ENCODE measurements around the gene GTF2IRD1.
"Not testable (repeated sequence)": the region's sequence is repeated elsewhere in the genome, so short reads cannot be mapped to it uniquely, and the experiment has no call there.

Gene GTF2IRD1

GRCh38 chr7:74495112-74496086, 41.7 kb downstream of the GTF2IRD1 start:
- no peaks in the 10 kb centered on the region for H3K9me3 ChIP-seq (ENCODE audit: control insufficient read depth, insufficient read depth, low read length)
- H3K27me3 ChIP-seq (ENCODE audit: control insufficient read depth, insufficient read depth, low read length): no peaks in the 10 kb centered on the region
- peak overlapping the region; percentile 29 for H3K27ac ChIP-seq (ENCODE audit: low read depth, low read length)
- no peak overlapping the region for H3K4me3 ChIP-seq (ENCODE audit: low read depth, low read length)
- no peaks in the 10 kb centered on the region for H3K4me1 ChIP-seq (ENCODE audit: control insufficient read depth, insufficient read depth, low read length)
- H3K9ac ChIP-seq (ENCODE audit: low read depth, low read length): no peak overlapping the region
- H3K36me3 ChIP-seq (ENCODE audit: control insufficient read depth, insufficient read depth, low read length): no peaks in the 10 kb centered on the region

- Histone ChIP-seq H3K4me3 (ENCODE audit: low read depth, low read length) (no peak overlapping the region), H3K27ac (ENCODE audit: low read depth, low read length) (no peak overlapping the region), H3K4me1 (ENCODE audit: control insufficient read depth, insufficient read depth, low read length) (no peaks in the 10 kb centered on the region), H3K36me3 (ENCODE audit: control insufficient read depth, insufficient read depth, low read length) (no peaks in the 10 kb centered on the region), H3K9me3 (ENCODE audit: control insufficient read depth, insufficient read depth, low read length) (no peaks in the 10 kb centered on the region), H3K9ac (ENCODE audit: low read depth, low read length) (no peak overlapping the region), H3K27me3 (ENCODE audit: control insufficient read depth, insufficient read depth, low read length) (no peaks in the 10 kb centered on the region)
These were observed 42.6 kb downstream of the GTF2IRD1 start for GRCh38 chr7:74496272-74496671.

GRCh38 chr7:74496773-74497172, 43.1 kb downstream of the GTF2IRD1 start:
- not testable (repeated sequence) for H3K4me1 ChIP-seq (ENCODE audit: control insufficient read depth, insufficient read depth, low read length); H3K27me3 ChIP-seq (ENCODE audit: control insufficient read depth, insufficient read depth, low read length); H3K9me3 ChIP-seq (ENCODE audit: control insufficient read depth, insufficient read depth, low read length); H3K27ac ChIP-seq (ENCODE audit: low read depth, low read length); H3K36me3 ChIP-seq (ENCODE audit: control insufficient read depth, insufficient read depth, low read length); H3K9ac ChIP-seq (ENCODE audit: low read depth, low read length); H3K4me3 ChIP-seq (ENCODE audit: low read depth, low read length)

GRCh38 chr7:74498354-74498753, 44.6 kb downstream of the GTF2IRD1 start:
- Histone ChIP-seq H3K4me3 (ENCODE audit: low read depth, low read length) (no peak overlapping the region), H3K4me1 (ENCODE audit: control insufficient read depth, insufficient read depth, low read length) (no peaks in the 10 kb centered on the region), H3K9ac (ENCODE audit: low read depth, low read length) (no peak overlapping the region), H3K9me3 (ENCODE audit: control insufficient read depth, insufficient read depth, low read length) (no peaks in the 10 kb centered on the region), H3K36me3 (ENCODE audit: control insufficient read depth, insufficient read depth, low read length) (no peaks in the 10 kb centered on the region), H3K27me3 (ENCODE audit: control insufficient read depth, insufficient read depth, low read length) (no peaks in the 10 kb centered on the region), H3K27ac (ENCODE audit: low read depth, low read length) (no peak overlapping the region)

- no peak overlapping the region for H3K4me3 ChIP-seq (ENCODE audit: low read depth, low read length)
- no peak overlapping the region for H3K27ac ChIP-seq (ENCODE audit: low read depth, low read length)
- no peaks in the 10 kb centered on the region for H3K27me3 ChIP-seq (ENCODE audit: control insufficient read depth, insufficient read depth, low read length)
- no peaks in the 10 kb centered on the region for H3K4me1 ChIP-seq (ENCODE audit: control insufficient read depth, insufficient read depth, low read length)
- no peak overlapping the region for H3K9ac ChIP-seq (ENCODE audit: low read depth, low read length)
- H3K36me3 ChIP-seq (ENCODE audit: control insufficient read depth, insufficient read depth, low read length): no peaks in the 10 kb centered on the region
- no peaks in the 10 kb centered on the region for H3K9me3 ChIP-seq (ENCODE audit: control insufficient read depth, insufficient read depth, low read length)
These were observed 45.5 kb downstream of the GTF2IRD1 start for GRCh38 chr7:74498996-74499834.

GRCh38 chr7:74499835-74500388, 46.2 kb downstream of the GTF2IRD1 start:
- no peak overlapping the region for H3K9ac ChIP-seq (ENCODE audit: low read depth, low read length)
- no peaks in the 10 kb centered on the region for H3K9me3 ChIP-seq (ENCODE audit: control insufficient read depth, insufficient read depth, low read length)
- H3K27me3 ChIP-seq (ENCODE audit: control insufficient read depth, insufficient read depth, low read length): no peaks in the 10 kb centered on the region
- no peak overlapping the region for H3K27ac ChIP-seq (ENCODE audit: low read depth, low read length)
- H3K4me3 ChIP-seq (ENCODE audit: low read depth, low read length): no peak overlapping the region
- no peaks in the 10 kb centered on the region for H3K36me3 ChIP-seq (ENCODE audit: control insufficient read depth, insufficient read depth, low read length)
- no peaks in the 10 kb centered on the region for H3K4me1 ChIP-seq (ENCODE audit: control insufficient read depth, insufficient read depth, low read length)

- Histone ChIP-seq H3K9me3 (ENCODE audit: control insufficient read depth, insufficient read depth, low read length) (no peaks in the 10 kb centered on the region), H3K9ac (ENCODE audit: low read depth, low read length) (no peak overlapping the region), H3K27ac (ENCODE audit: low read depth, low read length) (no peak overlapping the region), H3K4me3 (ENCODE audit: low read depth, low read length) (no peak overlapping the region), H3K27me3 (ENCODE audit: control insufficient read depth, insufficient read depth, low read length) (no peaks in the 10 kb centered on the region), H3K36me3 (ENCODE audit: control insufficient read depth, insufficient read depth, low read length) (0 out of 2 replicates have a peak, but pooled peaks cover 5% of the 10 kb centered on the region), H3K4me1 (ENCODE audit: control insufficient read depth, insufficient read depth, low read length) (no peaks in the 10 kb centered on the region)
These were observed 47.6 kb downstream of the GTF2IRD1 start for GRCh38 chr7:74501298-74501697.

GRCh38 chr7:74502216-74502891, 48.6 kb downstream of the GTF2IRD1 start:
- no peak overlapping the region for H3K9ac ChIP-seq (ENCODE audit: low read depth, low read length)
- 0 out of 2 replicates have a peak, but pooled peaks cover 5% of the 10 kb centered on the region for H3K36me3 ChIP-seq (ENCODE audit: control insufficient read depth, insufficient read depth, low read length)
- H3K27me3 ChIP-seq (ENCODE audit: control insufficient read depth, insufficient read depth, low read length): no peaks in the 10 kb centered on the region
- no peak overlapping the region for H3K27ac ChIP-seq (ENCODE audit: low read depth, low read length)
- H3K4me3 ChIP-seq (ENCODE audit: low read depth, low read length): no peak overlapping the region
- no peaks in the 10 kb centered on the region for H3K9me3 ChIP-seq (ENCODE audit: control insufficient read depth, insufficient read depth, low read length)
- H3K4me1 ChIP-seq (ENCODE audit: control insufficient read depth, insufficient read depth, low read length): no peaks in the 10 kb centered on the region

GRCh38 chr7:74503061-74503460, 49.4 kb downstream of the GTF2IRD1 start:
- H3K4me3 ChIP-seq (ENCODE audit: low read depth, low read length): no peak overlapping the region
- no peak overlapping the region for H3K27ac ChIP-seq (ENCODE audit: low read depth, low read length)
- H3K9ac ChIP-seq (ENCODE audit: low read depth, low read length): no peak overlapping the region
- 0 out of 2 replicates have a peak, but pooled peaks cover 5% of the 10 kb centered on the region for H3K36me3 ChIP-seq (ENCODE audit: control insufficient read depth, insufficient read depth, low read length)
- no peaks in the 10 kb centered on the region for H3K27me3 ChIP-seq (ENCODE audit: control insufficient read depth, insufficient read depth, low read length)
- no peaks in the 10 kb centered on the region for H3K4me1 ChIP-seq (ENCODE audit: control insufficient read depth, insufficient read depth, low read length)
- H3K9me3 ChIP-seq (ENCODE audit: control insufficient read depth, insufficient read depth, low read length): no peaks in the 10 kb centered on the region

GRCh38 chr7:74503943-74504342, 50.2 kb downstream of the GTF2IRD1 start:
- no peaks in the 10 kb centered on the region for H3K27me3 ChIP-seq (ENCODE audit: control insufficient read depth, insufficient read depth, low read length)
- H3K9me3 ChIP-seq (ENCODE audit: control insufficient read depth, insufficient read depth, low read length): no peaks in the 10 kb centered on the region
- no peak overlapping the region for H3K27ac ChIP-seq (ENCODE audit: low read depth, low read length)
- H3K4me3 ChIP-seq (ENCODE audit: low read depth, low read length): no peak overlapping the region
- H3K9ac ChIP-seq (ENCODE audit: low read depth, low read length): no peak overlapping the region
- H3K4me1 ChIP-seq (ENCODE audit: control insufficient read depth, insufficient read depth, low read length): no peaks in the 10 kb centered on the region
- 0 out of 2 replicates have a peak, but pooled peaks cover 5% of the 10 kb centered on the region for H3K36me3 ChIP-seq (ENCODE audit: control insufficient read depth, insufficient read depth, low read length)

Data from HUES48 (cell line).